H1 (cell line): Measurements from ENCODE around the gene HPS5. TPM values are rescaled to one million over a fixed set of nuclear protein-coding genes. Genes with fewer than 3 reads are reported as not detected.

ENCODE experiments used
- CTCF ChIA-PET: fragments of 300-600 bp; sonication (Branson Sonifier 250); formaldehyde crosslinking; loops from one replicate; lab custom pipeline; 2021; ENCODE audit not compliant: partially characterized antibody; lab: Charles Lee
- POLR2A ChIA-PET: fragments of 300-600 bp; sonication (Branson Sonifier 250); formaldehyde crosslinking; loops from one replicate; lab custom pipeline; 2021; ENCODE audit warnings: inconsistent platforms; ENCODE audit not compliant: partially characterized antibody; lab: Charles Lee
- DNase-seq, 2 experiments: peaks; one replicate each; pipeline versions ENCODE4 v3.0.0 to v3.0.0-alpha.2; 2010 to 2022; ENCODE audit warnings: low spot score in 2 of 2, low read depth in 1 of 2, mixed read lengths in 1 of 2
- FAIRE-seq: peaks from 2 replicates; lab custom pipeline; 2011; peaks lifted over from hg19 to GRCh38; lab: Jason Lieb, UNC
- H2AFZ ChIP-seq: 2 replicates; pipeline ENCODE4 v1.8.1; 2012; ENCODE audit warnings: low read length, inconsistent platforms
- H2AK5ac ChIP-seq: 2 replicates; pipeline ENCODE4 v1.6.1; 2013; ENCODE audit warnings: low read depth, low read length
- H2BK120ac ChIP-seq: replicated peaks from 2 replicates; pipeline ENCODE3; 2013; ENCODE audit warnings: low read depth, low read length, inconsistent platforms
- H2BK12ac ChIP-seq: 2 replicates; pipeline ENCODE4 v1.6.1; 2013; ENCODE audit warnings: low read depth, low read length
- H2BK15ac ChIP-seq: 2 replicates; pipeline ENCODE4 v1.6.1; 2013; ENCODE audit warnings: low read length
- H2BK20ac ChIP-seq: 2 replicates; pipeline ENCODE4 v1.6.1; 2013; ENCODE audit warnings: low read length
- H2BK5ac ChIP-seq: 2 replicates; pipeline ENCODE4 v1.6.1; 2013; ENCODE audit warnings: low read depth, low read length
- H3K14ac ChIP-seq: 2 replicates; pipeline ENCODE4 v1.6.1; 2013; ENCODE audit warnings: inconsistent platforms; ENCODE audit not compliant: insufficient read length
- H3K18ac ChIP-seq: 2 replicates; pipeline ENCODE4 v1.6.1; 2013; ENCODE audit warnings: low read length; ENCODE audit errors: extremely low read depth
- H3K23ac ChIP-seq: 2 replicates; pipeline ENCODE4 v1.6.1; 2013; ENCODE audit warnings: inconsistent platforms; ENCODE audit not compliant: insufficient read length
- H3K23me2 ChIP-seq: 2 replicates; pipeline ENCODE4 v1.6.1; 2013; ENCODE audit warnings: low read depth, low read length
- H3K27ac ChIP-seq: 2 replicates; pipeline ENCODE4 v1.6.1; 2011; ENCODE audit warnings: low read depth, low read length, inconsistent platforms
- H3K27me3 ChIP-seq, 4 experiments: replicated peaks in 1 of 4; 1 replicate in 1 of 4; 2 replicates in 3 of 4; pipeline versions ENCODE4 v1.6.1 to v1.8.1; 2011 to 2013; ENCODE audit warnings: low read length in 3 of 4, mild to moderate bottlenecking in 3 of 4, inconsistent platforms in 2 of 4, mixed read lengths in 2 of 4, moderate library complexity in 1 of 4; ENCODE audit not compliant: control insufficient read depth in 3 of 4, insufficient read depth in 3 of 4; ENCODE audit errors: extremely low read depth in 1 of 4
- H3K36me3 ChIP-seq, 4 experiments: 2 replicates each; pipeline versions ENCODE4 v1.6.1 to v1.8.1; 2011 to 2013; ENCODE audit warnings: mild to moderate bottlenecking in 4 of 4, low read length in 3 of 4, moderate library complexity in 2 of 4, control low read depth in 1 of 4, inconsistent platforms in 1 of 4; ENCODE audit not compliant: insufficient read depth in 4 of 4, control insufficient read depth in 2 of 4
- H3K4ac ChIP-seq: replicated peaks from 2 replicates; pipeline ENCODE3; 2013; ENCODE audit warnings: low read length, low read depth, mixed read lengths, inconsistent platforms; ENCODE audit not compliant: insufficient read length
- H3K4me1 ChIP-seq, 4 experiments: replicated peaks in 1 of 4; 1 replicate in 1 of 4; 2 replicates in 3 of 4; pipeline versions ENCODE4 v1.6.1 to v1.8.1; 2011 to 2013; ENCODE audit warnings: low read length in 3 of 4, inconsistent platforms in 2 of 4, mixed read lengths in 1 of 4; ENCODE audit not compliant: insufficient read depth in 4 of 4, control insufficient read depth in 3 of 4
- H3K4me2 ChIP-seq, 2 experiments: 2 replicates each; pipeline versions ENCODE4 v1.6.1 to v1.8.1; 2011 to 2013; ENCODE audit warnings: low read depth in 2 of 2, low read length in 2 of 2, control low read depth in 1 of 2, inconsistent platforms in 1 of 2, mild to moderate bottlenecking in 1 of 2; ENCODE audit not compliant: insufficient read depth in 1 of 2
- H3K4me3 ChIP-seq, 4 experiments: fragments of 200-600, 300-600 bp in 1 of 4; sonication (generic), shearing (Covaris generic), sonication (Bioruptor Twin) in 1 of 4; 2 replicates each; pipeline versions ENCODE4 v1.5.1 to v1.8.1; 2011 to 2016; ENCODE audit warnings: low read length in 4 of 4, low read depth in 3 of 4, control low read depth in 2 of 4, inconsistent platforms in 2 of 4, mild to moderate bottlenecking in 2 of 4, mixed read lengths in 1 of 4, moderate library complexity in 1 of 4; ENCODE audit not compliant: insufficient read depth in 2 of 4; ENCODE audit errors: extremely low read depth in 1 of 4
- H3K56ac ChIP-seq: replicated peaks from 2 replicates; pipeline ENCODE3; 2013; ENCODE audit warnings: low read depth, mild to moderate bottlenecking, mixed read lengths, low read length, inconsistent platforms; ENCODE audit not compliant: insufficient read length
- H3K79me1 ChIP-seq: 2 replicates; pipeline ENCODE4 v1.6.1; 2013; ENCODE audit warnings: low read depth, low read length, control low read depth
- H3K79me2 ChIP-seq, 2 experiments: 2 replicates each; pipeline versions ENCODE4 v1.6.1 to v1.8.1; 2012 to 2013; ENCODE audit warnings: low read length in 2 of 2, mild to moderate bottlenecking in 2 of 2, inconsistent platforms in 1 of 2; ENCODE audit not compliant: insufficient read depth in 2 of 2, control insufficient read depth in 1 of 2
- H3K9ac ChIP-seq, 4 experiments: replicated peaks in 1 of 4; 1 replicate in 1 of 4; 2 replicates in 3 of 4; pipeline versions ENCODE4 v1.6.1 to v1.8.1; 2011 to 2013; ENCODE audit warnings: low read depth in 3 of 4, low read length in 3 of 4, control low read depth in 2 of 4, mild to moderate bottlenecking in 2 of 4, moderate library complexity in 2 of 4, inconsistent platforms in 1 of 4; ENCODE audit errors: extremely low read depth in 1 of 4
- H3K9me3 ChIP-seq, 2 experiments: 2 replicates each; pipeline versions ENCODE4 v1.6.1 to v1.8.1; 2012 to 2013; ENCODE audit warnings: mild to moderate bottlenecking in 2 of 2, moderate library complexity in 2 of 2, control low read depth in 1 of 2, inconsistent platforms in 1 of 2, low read depth in 1 of 2, low read length in 1 of 2, mixed read lengths in 1 of 2; ENCODE audit not compliant: insufficient read depth in 2 of 2
- H4K20me1 ChIP-seq, 2 experiments: replicated peaks in 1 of 2; 2 replicates each; pipeline versions ENCODE3 to v1.8.1; 2011 to 2013; ENCODE audit warnings: inconsistent platforms in 2 of 2, low read length in 2 of 2, mild to moderate bottlenecking in 1 of 2; ENCODE audit not compliant: insufficient read depth in 2 of 2, control insufficient read depth in 1 of 2
- H4K5ac ChIP-seq: 2 replicates; pipeline ENCODE4 v1.6.1; 2013; ENCODE audit warnings: low read length, low read depth, mixed read lengths, inconsistent platforms; ENCODE audit not compliant: insufficient read length
- H4K8ac ChIP-seq: 2 replicates; pipeline ENCODE4 v1.8.0; 2013; ENCODE audit warnings: mild to moderate bottlenecking, moderate library complexity, low read length, inconsistent platforms; ENCODE audit not compliant: insufficient read depth; ENCODE audit errors: extremely low read depth
- H4K91ac ChIP-seq: replicated peaks from 2 replicates; pipeline ENCODE3; 2013; ENCODE audit warnings: low read length, mixed read lengths, inconsistent platforms; ENCODE audit not compliant: insufficient read length
- MAFK ChIP-seq: IDR thresholded peaks from 2 replicates; pipeline ENCODE4 v1.6.1; 2012; ENCODE audit warnings: low read depth, mild to moderate bottlenecking, improper control_type of control experiment, low read length
- POLR2AphosphoS5 ChIP-seq: IDR thresholded peaks from 2 replicates; pipeline ENCODE4 v1.6.1; 2011; ENCODE audit warnings: low read depth, low read length
- TAF7 ChIP-seq: optimal IDR thresholded peaks from 2 replicates; pipeline ENCODE3; 2011; ENCODE audit warnings: low read depth, mild to moderate bottlenecking, inconsistent platforms, low read length, moderate library complexity, borderline replicate concordance
- WGBS, 2 experiments: shearing (Covaris generic) in 1 of 2; methylation state at CpG; one replicate each; pipeline versions ENCODE4 v1.1.6 to v1.1.7; 2013 to 2015; ENCODE audit warnings: low lambda C conversion rate in 2 of 2, mixed read lengths in 2 of 2, inconsistent platforms in 1 of 2, low coverage in 1 of 2, missing lambda C conversion rate in 1 of 2; ENCODE audit not compliant: insufficient replicate concordance in 2 of 2, insufficient coverage in 1 of 2, insufficient read length in 1 of 2; ENCODE audit errors: extremely low coverage in 1 of 2, missing lambda C conversion rate in 1 of 2; 5-methylcytosine and 5-hydroxymethylcytosine counted together
- polyA plus RNA-seq, 7 experiments: library from polyadenylated mRNA; depleted of rRNA in 3 of 7; stranded (reverse) in 5 of 7; unstranded in 2 of 7; fragments of >200 nt in 5 of 7; fragments of 200-250 nt in 2 of 7; gene quantifications; 1 replicate in 5 of 7; 2 replicates in 1 of 7; 4 replicates in 1 of 7; pipeline versions ENCODE4 v1.2.1 to v1.2.3, GENCODE V29; 2011 to 2013; ENCODE audit warnings: missing spikeins in 2 of 7, mixed read lengths in 2 of 7
- total RNA-seq: library from RNA; stranded (reverse); fragmentation: NEBNext Ultra II Directional; extraction: Animal tissue kit (Norgen Biotek cat#: 25700); gene quantifications from 2 replicates; pipeline ENCODE4 v1.2.1, GENCODE V29; 2021

Gene HPS5
- total and polyA plus RNA-seq, 2 of the 8 experiments (the other 6 are each of a cell fraction or from before 2014, with no cell fraction given), result 5.0 to 18.5 TPM

DNA sequence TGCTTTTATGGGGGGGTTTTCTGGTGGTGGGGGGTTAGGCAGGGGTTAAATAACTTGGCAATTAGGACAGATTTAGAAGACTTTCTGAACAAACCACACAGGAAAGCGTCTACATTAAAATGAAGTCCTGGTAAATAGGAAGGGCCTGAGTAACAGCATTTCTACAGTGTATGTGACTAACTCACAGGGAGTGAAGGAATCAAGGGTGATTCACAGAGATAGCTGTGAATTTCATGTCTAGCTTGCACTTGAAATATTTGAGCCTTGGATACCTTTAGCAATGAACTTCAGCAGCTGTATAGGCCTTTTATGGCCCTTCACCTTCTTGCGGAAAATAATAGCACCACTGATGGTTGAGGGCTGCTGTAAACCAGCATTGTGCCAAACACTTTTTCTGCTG is 46.3 kb upstream of the HPS5 start:
- ChIA-PET POLR2A (interaction anchor here (0.9 kb wide), 1 partner anchor 298 kb away, joined by 4 read pairs; no protein-coding TSS in a partner anchor), CTCF (no interaction called here)
- 91% methylated on average over 2 of the region's 2 CpGs; no CpG with 5 or more reads in 1 of the 2 experiments for WGBS, 2 experiments
- H3K14ac ChIP-seq, result no peak overlapping the region
- no peak overlapping the region for H3K56ac ChIP-seq
- peaks cover 10 to 40% (median 14%) of the 10 kb centered on the region in 4 experiments for H3K36me3 ChIP-seq
- H3K79me2 ChIP-seq, result no peaks in the 10 kb centered on the region
- no peak overlapping the region for H3K4me2 ChIP-seq
- H3K27me3 ChIP-seq, result no peaks in the 10 kb centered on the region
- no peak overlapping the region for H4K5ac ChIP-seq
- H2BK5ac ChIP-seq, result no peak overlapping the region
- H3K23me2 ChIP-seq, result no peaks in the 10 kb centered on the region
- no peak overlapping the region for H2AK5ac ChIP-seq
- no peak overlapping the region for H2BK20ac ChIP-seq
- H2BK15ac ChIP-seq, result no peak overlapping the region
- no peak overlapping the region for H3K23ac ChIP-seq
- H3K27ac ChIP-seq, result no peak overlapping the region
- no peak overlapping the region for H4K91ac ChIP-seq
- no peak overlapping the region for H4K8ac ChIP-seq
- DNase-seq (no peak), FAIRE-seq (no peak)
- no peaks in the 10 kb centered on the region for H3K79me1 ChIP-seq
- no peak overlapping the region for H2BK12ac ChIP-seq
- H3K4ac ChIP-seq, result no peak overlapping the region
- H4K20me1 ChIP-seq, result no peaks in the 10 kb centered on the region
- no peak overlapping the region for H3K4me3 ChIP-seq
- H3K18ac ChIP-seq, result no peak overlapping the region
- H3K9me3 ChIP-seq, result no peaks in the 10 kb centered on the region
- H3K4me1 ChIP-seq, result no peaks in the 10 kb centered on the region
- no peak overlapping the region for H3K9ac ChIP-seq
- H2AFZ ChIP-seq, result no peak overlapping the region
- no peak overlapping the region for H2BK120ac ChIP-seq
- TF ChIP-seq TAF7 (no peak), POLR2AphosphoS5 (no peak), MAFK (no peak)
